AG04450 (cell line): ENCODE measurements around the gene PTPRJ. TPM values are rescaled to one million over a fixed set of nuclear protein-coding genes. Genes with fewer than 3 reads are reported as not detected.
"Not testable (repeated sequence)": the region's sequence is repeated elsewhere in the genome, so short reads cannot be mapped to it uniquely, and the experiment has no call there.

Experiments
- CTCF ChIA-PET: fragments of 300-600, 350-600 bp; formaldehyde crosslinking; extraction: SDS; loops from one replicate; lab custom pipeline; 2022; ENCODE audit warnings: antibody characterized with exemption, inconsistent platforms; lab: Charles Lee
- POLR2A ChIA-PET: fragments of 350-600 bp; formaldehyde crosslinking; extraction: SDS; loops from one replicate; lab custom pipeline; 2021; ENCODE audit warnings: antibody characterized with exemption, inconsistent platforms; lab: Yijun Ruan, JAX
- DNase-seq: peaks from one replicate; pipeline ENCODE4 v3.0.0-alpha.2; 2011; ENCODE audit warnings: low read depth, low spot score
- H3K27ac ChIP-seq: one replicate; pipeline ENCODE4 v1.5.1; 2012; ENCODE audit warnings: low read depth, low read length, control low read depth
- H3K27me3 ChIP-seq: one replicate; pipeline ENCODE4 v1.6.0; 2012; ENCODE audit warnings: low read length; ENCODE audit not compliant: control insufficient read depth, insufficient read depth
- H3K4me3 ChIP-seq: 2 replicates; pipeline ENCODE4 v1.5.1; 2011; ENCODE audit warnings: mild to moderate bottlenecking, low read depth, low read length, control low read depth
- H3K9me3 ChIP-seq: 2 replicates; pipeline ENCODE4 v1.5.1; 2012; ENCODE audit warnings: low read length; ENCODE audit not compliant: control insufficient read depth, insufficient read depth
- CTCF ChIP-seq: IDR thresholded peaks from 2 replicates; pipeline ENCODE4 v1.5.1; 2011; ENCODE audit warnings: low read depth, low read length, control low read depth, inconsistent platforms
- polyA minus RNA-seq: library from RNA; depleted of rRNA, polyadenylated mRNA; stranded (reverse); fragments of >200 nt; gene quantifications from 2 replicates; pipeline ENCODE4 v1.2.3, GENCODE V29; 2011; rRNA and poly(A)+ RNA removed
- polyA plus RNA-seq: library from polyadenylated mRNA; depleted of rRNA; stranded (reverse); fragments of >200 nt; gene quantifications from 2 replicates; pipeline ENCODE4 v1.2.3, GENCODE V29; 2011; rRNA removed

PTPRJ gene
- polyA plus RNA-seq (5.2 and 6.2 TPM in 2 replicates), polyA minus RNA-seq (12.0 and 13.4 TPM in 2 replicates)

GRCh38 chr11:47980088-47980906, at the start of gene PTPRJ:
PTPRJ (plus strand) TSS chr11:47980559; CDS start chr11:47980913, 354 bp downstream.
- Histone ChIP-seq H3K9me3 (no peaks in the 10 kb centered on the region; the same call in 1 of the 2 replicates), H3K4me3 (peak within 1 kb of the TSS; percentile 64), H3K27me3 (no peaks in the 10 kb centered on the region), H3K27ac (peak within 1 kb of the TSS; percentile 47)
- DNase-seq: no peak
- CTCF ChIA-PET: no interaction called here
- POLR2A ChIA-PET: interaction anchor here (0.6 to 1.3 kb wide), 4 partner anchors 20 to 83 kb away, joined by 4 to 5 read pairs (median 5); no protein-coding TSS in a partner anchor
- TF ChIP-seq CTCF: no peak

- POLR2A ChIA-PET: no interaction called here
- Histone ChIP-seq H3K4me3 (no peak overlapping the region), H3K27me3 (no peaks in the 10 kb centered on the region), H3K27ac (no peak overlapping the region), H3K9me3 (no peaks in the 10 kb centered on the region)
- DNase-seq: no peak
- TF ChIP-seq CTCF: no peak
- CTCF ChIA-PET: interaction anchor here (0.7 to 9.1 kb wide), 9 partner anchors 11 to 241 kb away, joined by 3 to 315 read pairs (median 4); no protein-coding TSS in a partner anchor
Observed at GRCh38 chr11:47932544-47932943, 47.8 kb upstream of the PTPRJ start.

- H3K4me3 ChIP-seq, DNase-seq, H3K9me3 ChIP-seq, H3K27me3 ChIP-seq, H3K27ac ChIP-seq, POLR2A ChIA-PET: not testable (repeated sequence)
- CTCF ChIA-PET: interaction anchor here (0.6 to 9.1 kb wide), 43 partner anchors 9 to 374 kb away, joined by 3 to 315 read pairs (median 5); no protein-coding TSS in a partner anchor
Observed at GRCh38 chr11:47933797-47934196, 46.6 kb upstream of the PTPRJ start.

GRCh38 chr11:47938791-47939560, 41.4 kb upstream of the PTPRJ start:
- DNase-seq: no peak
- H3K27me3 ChIP-seq: no peaks in the 10 kb centered on the region
- TF ChIP-seq CTCF: no peak
- H3K9me3 ChIP-seq: no peaks in the 10 kb centered on the region
- no peak overlapping the region for H3K27ac ChIP-seq
- CTCF ChIA-PET: interaction anchor here (9.1 kb wide), 1 partner anchor 170 kb away, joined by 315 read pairs; no protein-coding TSS in a partner anchor
- no peak overlapping the region for H3K4me3 ChIP-seq
- POLR2A ChIA-PET: interaction anchor here (0.6 to 1.0 kb wide), 2 partner anchors 19 to 36 kb away, joined by 4 read pairs; no protein-coding TSS in a partner anchor

- Histone ChIP-seq H3K4me3 (no peak overlapping the region), H3K27ac (no peak overlapping the region), H3K9me3 (no peaks in the 10 kb centered on the region), H3K27me3 (no peaks in the 10 kb centered on the region)
- POLR2A ChIA-PET: no interaction called here
- DNase-seq: no peak
- CTCF ChIA-PET: interaction anchor here (1.1 kb wide), 1 partner anchor 14 kb away, joined by 4 read pairs; no protein-coding TSS in a partner anchor
- TF ChIP-seq CTCF: no peak
Observed at GRCh38 chr11:47940904-47941649, 39.3 kb upstream of the PTPRJ start.
